H9 (cell line): ENCODE results near the gene EGFR. TPM values are rescaled to one million over a fixed set of nuclear protein-coding genes. Genes with fewer than 3 reads are reported as not detected.

ENCODE experiments used
- DNase-seq: peaks from one replicate; pipeline ENCODE4 v3.0.0-alpha.2; 2017
- H2AFZ ChIP-seq: one replicate; pipeline ENCODE4 v1.6.1; 2013; ENCODE audit warnings: mild to moderate bottlenecking, low read length, control low read depth, moderate library complexity
- H2AK5ac ChIP-seq: 2 replicates; pipeline ENCODE4 v1.6.1; 2013; ENCODE audit warnings: low read length, control low read depth, mixed read lengths; ENCODE audit not compliant: insufficient read length
- H2BK120ac ChIP-seq: one replicate; pipeline ENCODE4 v1.6.1; 2013; ENCODE audit warnings: low read depth, mild to moderate bottlenecking, low read length, control low read depth, inconsistent platforms; ENCODE audit not compliant: poor library complexity, severe bottlenecking
- H2BK12ac ChIP-seq: 2 replicates; pipeline ENCODE4 v1.6.1; 2013; ENCODE audit warnings: low read length, control low read depth, mixed read lengths, low read depth; ENCODE audit not compliant: insufficient read length
- H2BK15ac ChIP-seq: 2 replicates; pipeline ENCODE4 v1.6.1; 2013; ENCODE audit warnings: low read depth, low read length, control low read depth
- H2BK20ac ChIP-seq: one replicate; pipeline ENCODE4 v1.6.1; 2013; ENCODE audit warnings: low read depth, mild to moderate bottlenecking, low read length, control low read depth, inconsistent platforms; ENCODE audit not compliant: poor library complexity, severe bottlenecking
- H2BK5ac ChIP-seq: 2 replicates; pipeline ENCODE4 v1.6.1; 2013; ENCODE audit warnings: low read length, control low read depth, mixed read lengths; ENCODE audit not compliant: insufficient read length
- H3K14ac ChIP-seq: 2 replicates; pipeline ENCODE4 v1.6.1; 2013; ENCODE audit warnings: low read length, control low read depth; ENCODE audit not compliant: insufficient read depth
- H3K18ac ChIP-seq: 2 replicates; pipeline ENCODE4 v1.6.1; 2013; ENCODE audit warnings: low read depth, mild to moderate bottlenecking, mixed read lengths, low read length, control low read depth; ENCODE audit not compliant: insufficient read length
- H3K23ac ChIP-seq: 2 replicates; pipeline ENCODE4 v1.6.1; 2013; ENCODE audit warnings: low read length, control low read depth, mixed read lengths, low read depth; ENCODE audit not compliant: insufficient read length
- H3K23me2 ChIP-seq: 2 replicates; pipeline ENCODE4 v1.6.1; 2013; ENCODE audit warnings: low read depth, mild to moderate bottlenecking, mixed read lengths, low read length, control low read depth; ENCODE audit not compliant: insufficient read length, poor library complexity, severe bottlenecking
- H3K27ac ChIP-seq: 2 replicates; pipeline ENCODE4 v1.5.1; 2013; ENCODE audit warnings: low read length, control low read depth, mixed read lengths, low read depth; ENCODE audit not compliant: insufficient read length
- H3K27me3 ChIP-seq: 2 replicates; pipeline ENCODE4 v1.6.1; 2013; ENCODE audit warnings: low read length, control low read depth, inconsistent platforms; ENCODE audit not compliant: insufficient read depth
- H3K4ac ChIP-seq: 2 replicates; pipeline ENCODE4 v1.6.1; 2013; ENCODE audit warnings: low read depth, mild to moderate bottlenecking, control low read depth, inconsistent platforms, low read length, moderate library complexity
- H3K4me1 ChIP-seq: 2 replicates; pipeline ENCODE4 v1.6.1; 2013; ENCODE audit warnings: low read length, control low read depth, inconsistent platforms; ENCODE audit not compliant: insufficient read depth
- H3K4me2 ChIP-seq: 2 replicates; pipeline ENCODE4 v1.6.1; 2013; ENCODE audit warnings: low read length, control low read depth, mixed read lengths; ENCODE audit not compliant: insufficient read length, insufficient read depth
- H3K56ac ChIP-seq: 2 replicates; pipeline ENCODE4 v1.6.1; 2013; ENCODE audit warnings: low read depth, mild to moderate bottlenecking, mixed read lengths, low read length, control low read depth; ENCODE audit not compliant: insufficient read length
- H3K79me1 ChIP-seq: 2 replicates; pipeline ENCODE4 v1.6.1; 2013; ENCODE audit warnings: low read depth, mild to moderate bottlenecking, moderate library complexity, low read length, control low read depth, inconsistent platforms; ENCODE audit not compliant: insufficient read depth, poor library complexity, severe bottlenecking
- H3K79me2 ChIP-seq: 2 replicates; pipeline ENCODE4 v1.6.1; 2013; ENCODE audit warnings: low read length, control low read depth, inconsistent platforms; ENCODE audit not compliant: insufficient read depth
- H3K9ac ChIP-seq: 2 replicates; pipeline ENCODE4 v1.6.1; 2013; ENCODE audit warnings: low read length, control low read depth, mixed read lengths; ENCODE audit not compliant: insufficient read length; ENCODE audit errors: extremely low read depth
- H3K9me3 ChIP-seq: one replicate; pipeline ENCODE4 v1.6.1; 2013; ENCODE audit warnings: low read depth, low read length, inconsistent platforms; ENCODE audit not compliant: control insufficient read depth
- H3T11ph ChIP-seq: one replicate; pipeline ENCODE4 v1.6.1; 2013; ENCODE audit warnings: mild to moderate bottlenecking, low read length, control low read depth, inconsistent platforms
- H4K20me1 ChIP-seq: one replicate; pipeline ENCODE4 v1.6.1; 2013; ENCODE audit not compliant: control insufficient read depth, insufficient read length, insufficient read depth
- H4K5ac ChIP-seq: 2 replicates; pipeline ENCODE4 v1.6.1; 2013; ENCODE audit warnings: low read depth, mild to moderate bottlenecking, mixed read lengths, low read length, control low read depth; ENCODE audit not compliant: insufficient read length
- H4K8ac ChIP-seq: replicated peaks from 2 replicates; pipeline ENCODE4 v1.6.1; 2013; ENCODE audit warnings: low read length, control low read depth, mixed read lengths, low read depth; ENCODE audit not compliant: insufficient read length
- H4K91ac ChIP-seq: 2 replicates; pipeline ENCODE4 v1.6.1; 2013; ENCODE audit warnings: low read depth, mild to moderate bottlenecking, moderate library complexity, mixed read lengths, low read length, control low read depth; ENCODE audit not compliant: insufficient read length
- H3K27ac Mint-ChIP-seq, 3 experiments: 2 replicates in 2 of 3; 3 replicates in 1 of 3; pipeline ENCODE4 v1.8.0; 2020 to 2021; ENCODE audit warnings: mixed read lengths in 3 of 3, mild to moderate bottlenecking in 1 of 3, moderate library complexity in 1 of 3
- H3K27me3 Mint-ChIP-seq: 2 replicates; pipeline ENCODE4 v1.8.0; 2021; ENCODE audit warnings: low read depth, mild to moderate bottlenecking, moderate library complexity, mixed read lengths
- H3K36me3 Mint-ChIP-seq, 3 experiments: 2 replicates in 2 of 3; 3 replicates in 1 of 3; pipeline ENCODE4 v1.8.0; 2020 to 2021; ENCODE audit warnings: low read depth in 3 of 3, mixed read lengths in 3 of 3; ENCODE audit not compliant: insufficient read depth in 1 of 3
- H3K4me1 Mint-ChIP-seq, 2 experiments: 2 replicates each; pipeline ENCODE4 v1.8.0; 2020; ENCODE audit warnings: mixed read lengths in 2 of 2
- H3K4me3 Mint-ChIP-seq, 2 experiments: 2 replicates in 1 of 2; 3 replicates in 1 of 2; pipeline ENCODE4 v1.8.0; 2020 to 2021; ENCODE audit warnings: mild to moderate bottlenecking in 2 of 2, mixed read lengths in 2 of 2, moderate library complexity in 1 of 2
- H3K9me3 Mint-ChIP-seq, 2 experiments: 2 replicates in 1 of 2; 3 replicates in 1 of 2; pipeline ENCODE4 v1.8.0; 2020; ENCODE audit warnings: mild to moderate bottlenecking in 2 of 2, mixed read lengths in 2 of 2, moderate library complexity in 1 of 2
- WGBS: extraction: QIAGEN DNeasy Blood & Tissue Kit; methylation state at CpG from one replicate; pipeline ENCODE4 v1.1.7; 2013; ENCODE audit warnings: missing lambda C conversion rate, low lambda C conversion rate, mixed read lengths; ENCODE audit not compliant: insufficient read length; ENCODE audit errors: extremely low coverage; 5-methylcytosine and 5-hydroxymethylcytosine counted together
- total RNA-seq: library from RNA; stranded (reverse); gene quantifications from 2 replicates; pipeline ENCODE4 v1.2.1, GENCODE V29; 2021
- TF ChIP-seq, protein P1 (sequence below): fragments of 200-600 bp; sonication (generic); conservative IDR thresholded peaks from 3 replicates; pipeline ENCODE4 v1.8.0; 2021; ENCODE audit warnings: antibody characterized with exemption, mild to moderate bottlenecking

Gene EGFR
- total RNA-seq, 1 experiment from 2014 or later, result 3.3 TPM

DNA sequence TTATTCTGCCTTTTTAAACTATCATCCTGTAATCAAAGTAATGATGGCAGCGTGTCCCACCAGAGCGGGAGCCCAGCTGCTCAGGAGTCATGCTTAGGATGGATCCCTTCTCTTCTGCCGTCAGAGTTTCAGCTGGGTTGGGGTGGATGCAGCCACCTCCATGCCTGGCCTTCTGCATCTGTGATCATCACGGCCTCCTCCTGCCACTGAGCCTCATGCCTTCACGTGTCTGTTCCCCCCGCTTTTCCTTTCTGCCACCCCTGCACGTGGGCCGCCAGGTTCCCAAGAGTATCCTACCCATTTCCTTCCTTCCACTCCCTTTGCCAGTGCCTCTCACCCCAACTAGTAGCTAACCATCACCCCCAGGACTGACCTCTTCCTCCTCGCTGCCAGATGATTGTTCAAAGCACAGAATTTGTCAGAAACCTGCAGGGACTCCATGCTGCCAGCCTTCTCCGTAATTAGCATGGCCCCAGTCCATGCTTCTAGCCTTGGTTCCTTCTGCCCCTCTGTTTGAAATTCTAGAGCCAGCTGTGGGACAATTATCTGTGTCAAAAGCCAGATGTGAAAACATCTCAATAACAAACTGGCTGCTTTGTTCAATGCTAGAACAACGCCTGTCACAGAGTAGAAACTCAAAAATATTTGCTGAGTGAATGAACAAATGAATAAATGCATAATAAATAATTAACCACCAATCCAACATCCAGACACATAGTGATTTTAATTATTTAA lies 151.7 kb downstream of the EGFR start:
- H3K4me2 ChIP-seq, result no peak overlapping the region
- no peak overlapping the region for H2BK5ac ChIP-seq
- no peak overlapping the region for H3K14ac ChIP-seq
- H3K79me1 ChIP-seq, result no peaks in the 10 kb centered on the region
- no peak overlapping the region for H3K18ac ChIP-seq
- H3K9me3 ChIP-seq, result no peaks in the 10 kb centered on the region
- H3K27me3 ChIP-seq, result no peaks in the 10 kb centered on the region
- H2BK12ac ChIP-seq, result no peak overlapping the region
- no peak overlapping the region for H3T11ph ChIP-seq
- no CpG with 5 or more reads among the region's 11 CpGs for WGBS
- H2AFZ ChIP-seq, result no peak overlapping the region
- H3K4me1 ChIP-seq, result no peaks in the 10 kb centered on the region
- no peak overlapping the region for H2BK15ac ChIP-seq
- H4K20me1 ChIP-seq, result no peaks in the 10 kb centered on the region
- H3K27ac Mint-ChIP-seq, result peak overlapping the region in 1 of 3 experiments; percentile 6; a peak in 2 of 7 replicates
- H2BK20ac ChIP-seq, result no peak overlapping the region
- H3K23ac ChIP-seq, result no peak overlapping the region
- no peak overlapping the region for H4K8ac ChIP-seq
- H4K91ac ChIP-seq, result no peak overlapping the region
- H2BK120ac ChIP-seq, result no peak overlapping the region
- H3K9me3 Mint-ChIP-seq, result peaks cover 5 to 7% of the 10 kb centered on the region in 2 experiments; a peak in 4 of 5 replicates
- H3K27me3 Mint-ChIP-seq, result no peaks in the 10 kb centered on the region
- no peak overlapping the region for H3K4ac ChIP-seq
- H3K4me1 Mint-ChIP-seq, result peaks cover 2 to 4% of the 10 kb centered on the region in 2 experiments; a peak in 1 of 4 replicates
- TF ChIP-seq, protein P1, sequence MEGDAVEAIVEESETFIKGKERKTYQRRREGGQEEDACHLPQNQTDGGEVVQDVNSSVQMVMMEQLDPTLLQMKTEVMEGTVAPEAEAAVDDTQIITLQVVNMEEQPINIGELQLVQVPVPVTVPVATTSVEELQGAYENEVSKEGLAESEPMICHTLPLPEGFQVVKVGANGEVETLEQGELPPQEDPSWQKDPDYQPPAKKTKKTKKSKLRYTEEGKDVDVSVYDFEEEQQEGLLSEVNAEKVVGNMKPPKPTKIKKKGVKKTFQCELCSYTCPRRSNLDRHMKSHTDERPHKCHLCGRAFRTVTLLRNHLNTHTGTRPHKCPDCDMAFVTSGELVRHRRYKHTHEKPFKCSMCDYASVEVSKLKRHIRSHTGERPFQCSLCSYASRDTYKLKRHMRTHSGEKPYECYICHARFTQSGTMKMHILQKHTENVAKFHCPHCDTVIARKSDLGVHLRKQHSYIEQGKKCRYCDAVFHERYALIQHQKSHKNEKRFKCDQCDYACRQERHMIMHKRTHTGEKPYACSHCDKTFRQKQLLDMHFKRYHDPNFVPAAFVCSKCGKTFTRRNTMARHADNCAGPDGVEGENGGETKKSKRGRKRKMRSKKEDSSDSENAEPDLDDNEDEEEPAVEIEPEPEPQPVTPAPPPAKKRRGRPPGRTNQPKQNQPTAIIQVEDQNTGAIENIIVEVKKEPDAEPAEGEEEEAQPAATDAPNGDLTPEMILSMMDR, result no peak
- no peak overlapping the region for H4K5ac ChIP-seq
- H3K4me3 Mint-ChIP-seq, result no peak overlapping the region
- peaks cover 10 to 14% (median 14%) of the 10 kb centered on the region in 3 experiments for H3K36me3 Mint-ChIP-seq
- H3K27ac ChIP-seq, result no peak overlapping the region
- H2AK5ac ChIP-seq, result no peak overlapping the region
- no peak for DNase-seq
- H3K79me2 ChIP-seq, result no peaks in the 10 kb centered on the region
- H3K23me2 ChIP-seq, result no peaks in the 10 kb centered on the region
- H3K56ac ChIP-seq, result no peak overlapping the region
- no peak overlapping the region for H3K9ac ChIP-seq
